GM19372 (cell line): Measurements from ENCODE around the gene CSNK1D.
"Not testable (repeated sequence)": the region's sequence is repeated elsewhere in the genome, so short reads cannot be mapped to it uniquely, and the experiment has no call there.

Experiments
- ATAC-seq: cut with Tn5 transposase; IDR thresholded peaks from one replicate; pipeline ENCODE4 v1.9.1; 2021; ENCODE audit warnings: mild to moderate bottlenecking, low read depth, moderate library complexity; ENCODE audit not compliant: unreplicated experiment

Gene CSNK1D

DNA sequence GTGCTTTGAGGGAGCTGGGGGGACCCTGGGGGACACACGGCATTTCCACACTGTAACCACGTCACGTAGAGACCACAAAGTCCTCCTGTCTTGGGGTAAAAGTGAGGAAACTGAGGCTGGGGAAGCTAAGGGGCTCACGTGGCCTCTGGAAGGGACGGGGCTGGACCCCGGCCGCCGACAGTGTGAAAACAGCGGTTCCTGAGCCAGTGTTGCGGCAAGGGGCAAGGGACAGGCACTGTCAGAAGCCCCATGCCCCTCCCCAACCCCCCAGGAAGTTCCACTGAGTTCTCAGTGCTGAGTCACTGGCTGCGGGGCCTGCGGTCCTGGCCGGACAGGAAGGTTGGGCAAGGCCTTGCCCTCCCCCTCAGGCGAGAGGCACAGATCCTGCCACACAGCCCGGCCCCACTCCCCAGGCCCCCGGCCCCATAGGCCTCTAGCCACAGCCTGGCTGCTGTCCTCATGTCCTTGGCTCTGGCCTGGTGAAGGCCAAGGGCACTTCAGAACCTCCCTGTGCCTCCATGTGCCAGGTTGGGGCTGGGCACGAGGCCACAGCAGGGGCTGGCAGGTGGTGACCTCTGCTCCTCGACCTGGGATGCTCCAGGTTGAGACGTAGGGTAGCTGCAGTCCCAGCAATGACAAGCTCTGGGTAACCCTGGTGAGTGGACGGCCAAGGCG, 55.8 kb downstream of the CSNK1D start:
- no peak for ATAC-seq

DNA sequence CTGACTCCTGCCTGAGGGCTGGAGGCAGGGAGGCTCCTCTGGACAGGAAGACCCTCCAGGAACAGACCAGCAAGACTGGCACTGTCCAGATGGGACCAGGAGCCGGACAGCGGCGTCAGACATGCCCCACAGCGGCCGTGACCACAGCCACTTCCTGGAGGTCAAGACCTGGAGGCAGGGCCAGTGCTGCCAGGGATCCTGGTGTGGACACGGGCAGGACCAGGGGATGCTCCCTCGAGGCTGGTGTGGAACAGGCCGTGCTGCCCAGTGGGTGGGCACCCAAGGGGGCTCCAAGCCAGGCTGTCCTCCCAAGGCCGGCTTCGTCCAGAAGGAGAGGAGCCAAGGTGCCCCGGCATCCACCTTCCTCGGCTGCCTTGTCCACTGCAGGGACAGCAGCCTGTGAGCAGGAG, 56.4 kb downstream of the CSNK1D start:
- ATAC-seq = no peak

DNA sequence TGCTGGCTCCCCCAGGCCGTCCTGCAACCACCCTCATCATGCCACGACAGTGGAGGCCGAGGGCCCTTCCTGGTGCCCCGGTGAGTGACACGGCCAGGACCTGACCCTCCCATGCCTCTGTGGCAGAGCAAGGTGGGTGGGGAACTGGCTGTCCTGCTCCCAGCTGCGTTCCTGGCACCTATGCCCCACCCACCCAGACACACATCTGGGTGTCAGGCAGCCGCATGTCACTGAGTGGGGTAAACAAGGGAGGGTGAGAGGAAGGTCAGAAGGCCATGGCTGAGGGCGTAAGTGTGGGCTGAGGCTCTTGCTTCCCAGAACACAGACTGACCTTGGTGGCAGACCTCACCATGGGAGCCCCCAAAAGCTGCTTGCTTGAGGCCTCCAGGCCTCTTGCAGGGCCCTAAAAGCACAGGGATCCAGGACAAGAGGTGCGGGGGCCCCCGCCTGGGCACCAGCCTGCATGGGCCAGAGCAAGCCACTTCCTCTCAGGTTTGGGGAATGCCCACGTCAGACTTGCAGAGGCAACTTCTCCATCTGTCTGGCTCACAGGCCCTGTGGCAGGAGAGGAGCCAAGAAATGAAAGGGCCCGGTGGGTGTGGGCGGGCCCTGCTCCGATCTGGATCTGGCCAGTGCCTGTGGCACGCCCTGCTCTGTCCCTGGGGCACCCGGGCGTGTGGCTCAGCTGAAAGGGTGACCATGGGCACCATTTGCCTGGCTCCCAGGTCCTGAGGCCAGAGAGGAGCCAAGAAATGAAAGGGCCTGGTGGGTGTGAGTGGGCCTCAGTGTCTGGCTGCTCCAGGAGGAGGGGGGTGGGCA, 57.0 kb downstream of the CSNK1D start:
- no peak for ATAC-seq

DNA sequence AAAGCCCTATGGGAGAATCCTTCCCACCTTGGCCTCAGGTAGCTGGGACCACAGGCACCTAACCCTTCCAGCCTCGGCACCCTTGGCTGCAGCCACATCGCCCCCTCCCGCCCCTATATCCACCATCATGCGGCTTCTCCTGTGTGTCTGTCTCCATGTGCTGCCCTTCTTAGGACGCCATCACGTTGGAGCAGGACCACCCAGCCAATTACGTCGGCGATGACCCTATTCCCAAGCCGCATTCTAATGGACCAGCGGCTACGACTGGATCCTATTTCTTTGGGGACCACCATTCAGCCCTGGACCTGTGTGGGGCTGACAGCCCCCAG, 57.6 kb downstream of the CSNK1D start:
- ATAC-seq = no peak

DNA sequence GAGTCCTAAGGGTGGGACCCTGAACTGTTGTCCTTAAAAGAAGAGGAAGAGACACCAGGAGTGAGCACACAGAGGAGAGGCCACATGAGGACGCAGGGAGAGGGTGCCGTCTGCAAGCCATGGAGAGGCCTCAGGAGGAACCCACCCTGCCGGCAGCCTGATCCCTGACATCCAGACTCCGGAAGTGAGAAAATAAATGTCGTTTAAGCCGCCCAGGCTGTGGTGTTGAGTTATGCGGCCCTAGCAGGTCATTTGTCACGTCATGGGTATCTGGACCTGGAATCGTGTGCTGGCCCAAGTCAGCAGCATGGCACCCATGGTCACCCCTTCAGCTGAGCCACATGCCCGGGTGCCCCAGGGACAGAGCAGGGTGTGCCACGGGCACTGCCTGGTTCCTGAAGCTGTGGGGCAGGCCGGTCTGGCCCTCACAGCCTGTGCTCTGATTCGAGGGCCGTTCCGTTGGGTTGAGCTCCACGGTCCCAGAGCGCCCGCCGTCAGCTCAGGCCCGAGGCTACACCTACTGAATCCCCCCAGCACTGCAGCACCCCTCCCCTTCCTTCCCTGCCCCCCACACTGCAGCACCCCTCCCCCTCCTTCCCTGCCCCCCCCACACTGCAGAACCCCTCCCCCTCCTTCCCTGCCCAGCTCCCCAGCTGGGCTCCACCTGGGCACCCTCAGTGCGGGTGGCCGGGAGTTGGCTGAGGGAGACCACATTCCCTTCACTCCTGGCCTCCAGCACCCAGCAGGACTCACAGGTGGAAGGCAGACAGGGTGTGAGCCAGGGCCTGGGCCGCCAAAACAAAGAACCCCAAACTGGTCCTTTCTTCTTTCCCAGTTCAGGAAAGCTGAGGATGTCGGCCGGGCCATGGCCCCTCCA, 58.2 kb downstream of the CSNK1D start:
- ATAC-seq = no peak

DNA sequence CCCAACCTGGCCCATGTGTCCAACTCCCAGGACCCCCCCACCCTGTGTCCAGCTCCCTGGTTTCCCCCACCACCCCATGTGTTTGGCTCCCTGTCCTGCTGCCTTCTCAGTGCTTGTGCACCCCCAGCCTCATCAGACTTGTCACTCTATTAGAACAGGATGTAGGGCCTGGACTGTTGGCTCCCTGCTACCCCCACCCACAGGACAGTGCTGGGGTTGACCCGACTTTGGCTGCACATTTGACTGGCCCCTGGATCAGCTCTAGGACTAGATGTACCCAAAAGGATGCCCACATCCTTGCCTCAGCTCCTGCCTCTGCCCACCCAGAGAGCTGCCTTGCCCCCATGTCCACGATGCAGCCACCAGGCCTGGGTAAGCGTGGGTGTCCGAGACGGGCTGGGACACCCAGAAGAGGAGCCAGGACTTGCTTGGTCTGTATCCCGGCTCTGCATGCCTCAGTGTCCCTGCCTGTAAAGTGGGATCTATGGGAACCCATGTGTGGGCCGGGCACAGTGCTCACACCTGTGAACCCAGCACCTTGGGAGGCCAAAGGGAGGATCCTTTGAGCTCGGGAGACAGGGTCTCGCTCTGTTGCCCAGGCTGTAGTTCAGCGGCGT, 59.4 kb downstream of the CSNK1D start:
- ATAC-seq = no peak

DNA sequence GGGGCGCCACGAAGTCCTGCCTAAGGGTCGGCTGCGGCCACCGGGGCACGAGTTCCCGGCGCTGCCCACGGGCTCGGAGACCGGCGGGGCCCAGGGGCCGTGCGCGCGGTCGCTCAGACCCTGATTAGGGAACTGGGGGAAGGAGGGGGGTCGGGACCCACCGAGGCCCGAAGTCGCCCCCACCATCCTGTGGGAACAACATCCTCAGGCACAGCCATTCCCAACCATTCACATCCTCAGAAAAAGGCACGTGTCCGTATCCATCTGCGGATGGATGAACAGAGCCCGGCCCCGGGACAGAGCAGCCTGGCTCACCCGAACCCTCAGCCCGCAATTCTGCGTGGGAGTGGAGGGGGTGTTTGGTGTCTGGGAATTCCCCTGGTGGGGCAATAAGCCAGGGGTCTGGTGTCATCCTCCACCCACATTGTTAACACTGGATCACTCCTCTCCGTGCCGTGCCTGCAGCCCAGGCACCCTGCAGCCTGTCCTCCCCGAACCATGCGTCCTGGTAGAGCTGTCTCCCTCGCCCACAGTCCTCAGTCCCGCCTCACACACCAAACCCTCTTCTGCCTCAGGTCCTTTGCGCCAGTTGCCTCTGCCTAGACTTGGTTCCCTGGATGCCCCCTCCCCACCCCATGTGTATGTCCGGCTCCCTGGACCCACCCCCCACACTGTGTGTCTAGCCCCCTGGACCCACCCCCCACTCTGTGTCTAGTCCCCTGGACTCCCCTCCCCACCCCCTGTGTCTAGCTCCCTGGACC, 60.1 kb downstream of the CSNK1D start:
- no peak for ATAC-seq

DNA sequence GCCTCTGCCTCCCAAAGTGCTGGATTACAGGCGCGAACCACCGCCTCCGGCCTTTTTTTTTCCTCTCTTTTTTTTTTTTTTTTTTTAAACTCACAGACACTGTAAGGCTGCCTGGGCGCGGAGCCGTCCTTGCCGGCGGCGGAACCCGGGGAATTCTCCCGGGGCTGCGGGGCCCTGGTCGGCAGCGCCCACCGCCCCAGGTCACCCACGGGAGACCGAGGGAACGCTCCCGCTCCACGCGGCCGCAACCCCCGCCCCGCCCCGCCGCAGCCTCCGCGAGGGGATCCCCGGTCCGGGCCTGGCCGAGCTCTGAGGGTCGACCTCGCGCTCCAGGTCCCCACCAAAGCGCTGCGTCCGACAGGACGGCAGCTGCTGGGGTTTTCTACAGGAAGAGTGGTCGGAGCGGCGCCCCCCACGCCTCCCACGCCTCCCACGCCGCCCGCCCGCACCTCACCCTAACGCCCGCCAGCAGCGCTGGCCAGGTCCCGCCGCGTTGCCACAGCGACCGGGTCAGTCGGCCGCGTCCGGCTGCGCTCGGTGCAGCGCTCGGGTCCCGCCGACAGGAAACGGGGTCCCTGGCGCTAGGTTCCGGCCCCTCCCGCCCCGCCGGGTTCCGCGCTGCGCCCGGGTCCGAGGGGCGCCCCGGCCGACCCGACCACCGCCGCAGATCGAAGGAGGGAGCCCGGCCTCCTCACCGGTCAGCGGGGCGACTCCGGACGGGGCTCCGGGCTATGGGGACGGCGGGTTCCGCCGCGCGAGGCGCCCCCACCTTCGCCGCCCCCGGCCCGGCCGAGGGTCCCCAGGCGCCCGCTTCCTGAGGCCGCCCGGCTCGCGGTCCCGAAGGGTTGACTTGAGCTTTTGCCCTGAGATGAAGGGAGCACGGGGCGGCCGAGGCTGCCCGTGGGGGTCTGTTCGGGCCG, 60.9 kb downstream of the CSNK1D start, which contains the start of gene CCDC57:
Gene CCDC57 (minus strand): TSS at position 512 of the 920 bp plus-strand sequence. CDS start 10,898 bp downstream, outside the sequence.
- peak; percentile 80 for ATAC-seq

DNA sequence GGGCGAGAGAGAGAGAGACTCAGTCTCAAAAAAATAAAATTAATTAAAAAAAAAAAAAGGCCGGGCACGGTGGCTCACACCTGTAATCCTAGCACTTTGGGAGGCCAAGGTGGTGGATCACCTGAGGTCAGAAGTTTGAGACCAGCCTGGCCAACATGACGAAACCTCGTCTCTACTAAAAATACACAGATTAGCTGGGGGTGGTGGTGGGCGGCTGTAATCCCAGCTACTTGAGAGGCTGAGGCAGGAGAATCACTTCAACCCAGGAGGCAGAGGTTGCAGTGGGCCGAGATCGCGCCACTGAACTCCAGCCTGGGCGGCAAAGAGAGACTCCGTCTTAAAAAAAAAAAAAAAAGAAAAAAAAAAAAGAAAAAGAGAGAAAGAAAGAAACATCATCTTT, 62.8 kb downstream of the CSNK1D start:
- ATAC-seq = not testable (repeated sequence)

DNA sequence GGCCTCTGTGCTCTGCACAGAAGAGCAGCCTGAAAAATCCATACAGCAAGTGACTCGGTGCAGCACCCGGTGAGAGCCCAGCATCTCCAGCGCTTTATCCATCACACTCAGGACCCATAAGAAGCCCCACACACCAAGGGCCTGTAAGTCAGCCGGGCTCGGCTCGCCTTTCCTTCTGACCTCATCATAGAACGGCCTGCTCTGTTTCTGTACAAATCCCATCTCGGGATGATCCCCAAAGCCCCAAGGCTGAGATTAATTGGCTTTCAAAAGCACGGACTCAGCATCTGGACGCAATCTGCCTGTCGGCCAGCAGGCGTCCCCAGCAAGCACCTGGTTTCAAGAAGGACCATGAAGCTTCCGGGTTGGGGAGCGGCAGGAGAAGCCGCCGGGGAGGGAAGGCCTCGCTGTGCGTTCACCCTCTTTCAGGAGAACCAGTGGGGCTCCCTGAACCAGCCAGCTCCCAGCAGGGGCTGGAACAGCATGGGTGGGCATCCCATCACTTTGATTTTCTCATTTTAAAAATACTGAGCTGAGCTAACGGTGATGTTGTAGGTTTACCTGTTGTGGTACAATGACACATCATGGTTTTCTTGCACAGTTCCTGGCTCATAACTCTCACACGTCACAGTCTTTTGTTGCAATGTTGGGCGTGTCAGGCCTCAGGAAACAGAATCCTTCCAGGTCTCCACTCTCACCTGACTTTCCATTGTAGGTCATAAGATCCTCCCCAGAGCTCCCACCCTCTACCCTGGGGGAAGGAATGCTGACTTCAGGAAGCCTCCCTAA, 67.6 kb downstream of the CSNK1D start:
- no peak for ATAC-seq

DNA sequence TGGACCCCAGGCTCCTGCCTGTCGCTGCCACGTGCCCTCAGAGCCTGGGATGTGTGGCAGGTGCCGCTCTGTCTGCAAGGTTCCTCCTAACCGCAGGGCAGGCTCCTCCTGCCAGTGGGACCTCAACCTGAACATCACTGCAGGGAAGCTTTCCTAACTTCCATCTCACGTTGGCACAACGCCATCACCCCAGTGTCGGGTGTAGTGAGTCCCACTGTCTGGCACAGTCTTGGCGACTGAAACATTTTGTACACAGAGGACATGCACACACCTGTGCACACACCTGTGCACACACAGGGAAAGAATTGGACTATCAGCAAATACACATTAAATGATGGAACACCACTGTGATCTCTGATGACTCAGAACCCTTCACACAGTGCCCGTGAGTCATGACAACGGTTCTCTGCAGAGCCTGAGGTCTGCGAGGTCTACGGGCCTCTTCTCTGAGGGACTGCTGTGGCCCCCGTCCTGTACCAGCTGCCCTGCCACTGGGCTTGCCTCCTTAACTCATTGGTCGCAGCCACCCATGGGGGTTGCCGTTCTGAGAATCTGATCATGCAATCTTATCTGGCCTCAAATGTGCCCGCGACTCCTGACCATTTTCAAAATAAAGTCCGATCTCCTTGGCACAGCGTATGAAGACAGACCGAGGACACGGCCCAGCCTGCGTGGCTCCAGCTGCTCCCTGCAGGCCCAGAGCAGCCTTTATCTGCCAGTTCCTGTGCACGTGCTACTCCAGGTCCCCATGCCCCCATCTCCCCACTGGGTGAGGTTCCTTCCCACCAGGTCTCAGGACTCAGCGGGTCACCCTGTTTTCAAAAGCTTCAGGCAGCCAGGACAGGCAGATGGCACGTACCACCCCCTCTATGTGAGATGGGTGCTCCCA, 68.4 kb downstream of the CSNK1D start:
- no peak for ATAC-seq

DNA sequence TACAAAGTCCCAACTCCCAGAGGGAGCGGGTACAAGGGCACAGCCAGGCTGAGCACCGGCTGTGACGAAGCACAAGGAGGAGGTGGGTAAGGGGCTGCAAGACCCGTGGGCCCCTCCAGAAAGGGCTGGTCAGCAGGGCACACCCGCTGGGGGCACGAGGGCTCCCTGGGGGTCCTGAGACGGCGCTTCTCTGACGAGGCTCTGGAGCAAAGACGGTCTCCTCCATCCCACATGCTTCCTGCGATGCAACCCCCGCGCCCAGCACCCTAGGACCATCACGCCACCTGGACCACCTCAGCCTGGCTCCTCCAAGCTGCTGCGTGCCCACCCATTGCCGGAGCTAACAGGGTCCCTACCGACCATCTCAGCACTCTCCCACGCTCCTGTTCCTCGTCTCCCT, 69.6 kb downstream of the CSNK1D start:
- no peak for ATAC-seq

DNA sequence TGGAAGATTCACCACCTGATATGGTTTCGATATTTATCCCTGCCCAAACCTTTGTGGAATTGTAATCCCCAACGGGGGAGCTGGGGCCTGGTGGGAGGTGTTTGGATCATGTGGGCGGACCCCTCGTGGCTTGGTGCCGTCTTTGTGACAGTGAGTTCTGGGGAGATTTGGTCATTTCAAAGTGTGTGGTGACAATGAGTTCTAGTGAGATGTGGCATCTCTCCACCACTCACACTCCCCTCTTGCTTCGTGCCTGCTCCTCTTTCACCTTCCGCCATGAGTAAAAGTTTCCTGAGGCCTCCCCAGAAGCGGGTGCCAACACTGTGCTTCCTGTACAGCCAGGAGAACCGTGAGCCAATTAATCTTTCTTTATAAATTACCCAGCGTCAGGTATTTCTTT, 70.5 kb downstream of the CSNK1D start:
- no peak for ATAC-seq

DNA sequence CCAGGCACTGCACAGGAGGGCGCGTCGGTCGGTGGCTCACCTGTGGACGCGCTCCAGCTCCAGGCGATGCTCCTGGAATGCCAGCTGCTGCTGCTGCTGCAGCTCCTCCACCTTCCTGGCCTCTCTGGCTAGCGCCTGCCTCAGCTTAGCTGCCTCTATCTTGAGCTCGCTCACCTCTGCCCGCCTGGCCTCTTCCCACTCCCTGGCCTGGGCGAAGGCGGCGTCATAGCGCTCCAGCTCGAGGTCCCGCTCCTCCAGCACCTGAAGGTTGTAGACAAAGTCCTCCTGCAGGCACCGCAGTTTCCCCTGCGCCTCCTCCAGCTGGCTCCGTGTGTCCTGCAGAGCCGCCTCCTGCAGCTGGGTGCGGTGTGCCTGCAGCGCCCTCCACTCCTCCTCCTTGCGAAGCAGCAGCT, 72.0 kb downstream of the CSNK1D start:
- ATAC-seq = no peak

DNA sequence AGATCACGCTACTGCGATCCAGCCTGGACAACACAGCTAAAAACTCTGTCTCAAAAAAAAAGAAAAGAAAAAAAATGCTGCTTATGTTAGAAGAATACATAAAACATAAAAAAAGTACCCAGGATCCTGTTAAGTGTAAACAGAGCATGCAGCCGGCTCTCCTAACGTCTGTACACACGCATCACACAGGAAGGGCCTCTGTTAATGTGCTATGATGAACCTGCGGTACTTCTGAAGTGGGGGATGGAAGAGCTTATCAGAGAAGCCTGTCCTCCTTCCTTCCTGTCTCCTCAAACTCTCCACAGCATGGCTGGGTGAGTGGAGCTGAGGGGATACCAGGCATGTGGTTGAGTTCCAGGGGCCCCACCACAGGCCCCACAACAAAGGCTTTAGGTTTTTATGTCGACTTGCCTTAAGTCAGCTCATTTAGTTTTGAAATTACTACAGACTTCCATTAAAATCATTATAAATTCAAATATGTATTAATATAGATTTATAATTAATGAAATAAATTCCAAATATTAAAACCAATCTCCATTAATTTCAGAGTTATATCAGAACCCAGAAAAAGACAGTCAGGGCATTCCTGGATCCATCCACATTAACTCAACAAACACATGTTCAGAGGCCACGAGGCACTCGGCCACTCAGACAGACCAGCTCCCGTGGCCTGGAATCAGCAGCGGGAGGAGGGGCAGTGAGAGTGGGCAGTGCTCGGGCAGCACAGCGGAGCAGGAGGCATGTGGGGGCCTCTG, 72.6 kb downstream of the CSNK1D start:
- ATAC-seq = no peak

DNA sequence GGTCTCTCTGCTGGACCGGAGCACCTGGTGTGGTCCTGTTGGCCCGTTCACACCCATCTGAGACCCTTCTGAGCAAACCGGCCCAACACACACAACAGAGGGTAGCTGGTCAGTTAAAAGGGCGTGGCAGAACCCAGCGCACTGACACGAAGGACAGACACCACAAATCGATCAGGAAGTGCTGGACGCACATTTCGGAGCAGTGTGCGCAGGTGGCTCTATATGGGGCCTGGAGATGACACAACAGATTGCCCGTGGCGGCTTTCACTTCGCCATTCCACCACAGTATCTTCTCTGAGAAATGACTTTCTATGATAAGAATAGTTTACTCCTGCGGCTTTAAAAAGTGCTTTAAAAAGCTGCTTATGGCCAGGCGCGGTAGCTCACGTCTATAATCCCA, 73.4 kb downstream of the CSNK1D start:
- ATAC-seq = no peak
